ENCODE measurements around the gene AAMDC.
A peak's percentile ranks its signal among the peaks of the same experiment; 100 is the strongest.
"Not testable (repeated sequence)": the region's sequence is repeated elsewhere in the genome, so short reads cannot be mapped to it uniquely, and the experiment has no call there.

AAMDC gene

DNA sequence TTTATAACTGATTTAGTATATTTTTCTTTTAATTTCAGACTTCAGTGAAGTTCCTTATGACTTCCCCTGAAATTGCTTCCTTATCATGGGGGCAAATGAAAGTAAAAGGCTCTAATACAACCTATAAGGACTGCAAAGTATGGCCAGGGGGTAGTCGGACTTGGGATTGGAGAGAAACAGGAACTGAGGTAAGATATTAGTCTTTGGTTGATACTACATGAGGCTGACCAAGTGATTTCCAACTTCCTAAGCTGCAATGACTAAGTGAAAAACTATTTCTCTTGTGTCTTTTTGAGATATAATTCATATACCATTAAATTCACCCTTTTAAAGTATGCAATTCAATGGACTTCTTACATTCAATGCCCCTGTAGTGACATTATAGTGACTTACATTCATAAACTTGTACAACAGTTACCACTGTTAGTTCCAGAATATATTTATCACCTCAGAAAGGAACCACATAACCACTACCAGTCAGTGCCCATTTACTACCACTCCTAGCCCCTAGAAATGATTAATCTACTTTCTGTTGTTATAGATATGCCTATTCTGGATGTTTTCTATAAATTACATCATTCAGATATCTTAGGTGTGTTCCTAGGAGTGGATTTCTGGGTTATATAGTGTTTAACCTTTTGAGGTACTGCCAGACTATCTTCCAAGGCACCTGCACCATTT is 21.6 kb downstream of the AAMDC start:
- DNase-seq = no peak

DNA sequence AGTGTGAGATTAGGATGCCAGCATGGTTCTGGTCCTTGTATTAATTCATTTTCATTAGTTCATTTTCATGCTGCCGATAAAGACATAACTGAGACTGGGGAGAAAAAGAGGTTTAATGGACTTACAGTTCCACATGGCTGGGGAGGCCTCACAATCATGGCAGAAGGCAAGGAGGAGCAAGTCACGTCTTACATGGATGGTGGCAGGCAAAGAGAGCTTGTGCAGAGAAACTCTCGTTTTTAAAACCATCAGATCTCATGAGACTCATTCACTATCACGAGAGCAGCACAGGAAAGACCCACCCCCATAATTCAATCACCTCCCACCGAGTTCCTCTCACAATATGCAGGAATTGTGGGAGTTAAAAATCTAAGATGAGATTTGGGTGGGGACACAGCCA is 22.8 kb downstream of the AAMDC start:
- not testable (repeated sequence) for H3K4me3 Mint-ChIP-seq; H3K36me3 Mint-ChIP-seq (ENCODE audit: insufficient read depth); H3K27me3 Mint-ChIP-seq; DNase-seq; H3K27ac Mint-ChIP-seq; H3K4me1 Mint-ChIP-seq (ENCODE audit: low read depth in 2 of 2); ATAC-seq (replicated peaks)
- peaks cover 2 to 11% of the 10 kb centered on the region in 2 donors for H3K9me3 Mint-ChIP-seq

More for the DNA sequence above, 21.6 kb downstream of the AAMDC start:
- Mint-ChIP-seq H3K4me3 (no peak overlapping the region), H3K36me3 (ENCODE audit: insufficient read depth) (peaks cover 6% of the 10 kb centered on the region), H3K9me3 (peaks cover 2 to 11% of the 10 kb centered on the region in 2 donors), H3K27me3 (no peaks in the 10 kb centered on the region), H3K27ac (no peak overlapping the region), H3K4me1 (ENCODE audit: low read depth in 2 of 2) (no peaks in the 10 kb centered on the region)
- ATAC-seq (replicated peaks) = no peak

- Mint-ChIP-seq H3K27me3 (no peaks in the 10 kb centered on the region), H3K27ac (no peak overlapping the region), H3K36me3 (ENCODE audit: insufficient read depth) (peaks cover 5% of the 10 kb centered on the region), H3K4me3 (no peak overlapping the region), H3K9me3 (no peaks in the 10 kb centered on the region), H3K4me1 (ENCODE audit: low read depth in 2 of 2) (peaks cover 0 to 2% of the 10 kb centered on the region in 2 donors)
- ATAC-seq (replicated peaks) = no peak
- DNase-seq = no peak
Observed at GRCh38 chr11:77851503-77851902, 30.6 kb downstream of the AAMDC start.

DNA sequence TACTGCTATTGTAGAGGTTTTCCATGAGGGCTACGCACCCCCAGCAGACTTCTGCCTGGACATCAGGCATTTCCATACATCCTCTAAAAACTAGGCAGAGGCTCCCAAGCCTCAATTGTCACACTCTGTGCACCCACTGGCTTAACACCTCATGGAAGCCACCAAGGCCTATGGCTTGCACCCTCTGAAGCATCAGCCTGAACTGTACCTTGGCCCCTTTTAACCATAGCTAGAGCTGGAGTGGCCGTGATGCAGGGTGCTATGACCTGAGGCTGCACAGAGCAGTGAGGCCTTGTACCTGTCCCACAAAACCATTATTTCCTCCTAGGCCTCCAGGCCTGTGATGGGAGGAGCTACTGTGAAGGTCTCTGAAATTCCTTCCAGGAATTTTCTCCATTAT is 33.9 kb downstream of the AAMDC start:
- DNase-seq = no peak
- Mint-ChIP-seq H3K9me3 (no peaks in the 10 kb centered on the region), H3K27ac (no peak overlapping the region), H3K27me3 (no peaks in the 10 kb centered on the region), H3K4me1 (ENCODE audit: low read depth in 2 of 2) (peaks cover 0 to 2% of the 10 kb centered on the region in 2 donors), H3K4me3 (no peak overlapping the region), H3K36me3 (ENCODE audit: insufficient read depth) (peaks cover 2% of the 10 kb centered on the region)
- no peak for ATAC-seq (replicated peaks)

DNA sequence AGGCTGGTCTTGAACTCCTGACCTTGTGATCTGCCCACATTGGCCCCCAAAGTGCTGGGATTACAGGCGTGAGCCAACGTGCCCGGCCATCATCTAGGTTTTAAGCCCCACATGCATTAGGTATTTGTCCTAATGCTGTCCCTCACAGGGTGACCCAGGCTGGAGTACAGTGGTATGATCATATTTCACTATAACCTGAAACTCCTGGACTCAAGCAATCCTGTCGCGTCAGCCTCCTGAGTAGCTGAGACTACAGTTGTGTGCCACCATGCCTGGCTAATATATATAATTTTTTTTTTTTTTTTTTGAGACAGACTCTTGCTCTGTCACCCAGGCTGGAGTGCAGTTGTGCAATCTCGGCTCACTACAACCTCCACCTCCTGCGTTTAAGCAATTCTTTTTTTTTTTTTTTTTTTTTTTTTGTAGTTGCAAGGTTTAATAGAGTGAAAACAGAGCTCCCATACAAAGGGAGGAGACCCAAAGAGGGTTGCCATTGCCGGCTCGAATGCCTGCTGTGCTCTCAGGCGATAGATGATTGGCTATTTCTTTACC is 37.0 kb downstream of the AAMDC start:
- H3K27me3 Mint-ChIP-seq; DNase-seq; H3K27ac Mint-ChIP-seq; H3K9me3 Mint-ChIP-seq; H3K4me1 Mint-ChIP-seq (ENCODE audit: low read depth in 2 of 2); ATAC-seq (replicated peaks); H3K36me3 Mint-ChIP-seq (ENCODE audit: insufficient read depth); H3K4me3 Mint-ChIP-seq: not testable (repeated sequence)

GRCh38 chr11:77861444-77861843 is 40.5 kb downstream of the AAMDC start:
- not testable (repeated sequence) for ATAC-seq (replicated peaks); H3K27ac Mint-ChIP-seq; DNase-seq; H3K9me3 Mint-ChIP-seq; H3K4me3 Mint-ChIP-seq; H3K36me3 Mint-ChIP-seq (ENCODE audit: insufficient read depth); H3K4me1 Mint-ChIP-seq (ENCODE audit: low read depth in 2 of 2); H3K27me3 Mint-ChIP-seq

GRCh38 chr11:77865805-77866204 is 44.9 kb downstream of the AAMDC start:
- DNase-seq (no peak), ATAC-seq (replicated peaks) (no peak)
- H3K36me3 Mint-ChIP-seq (ENCODE audit: insufficient read depth) = no peaks in the 10 kb centered on the region
- peak overlapping the region in 1 of 2 donors; percentile 41 for H3K27ac Mint-ChIP-seq
- H3K27me3 Mint-ChIP-seq = no peaks in the 10 kb centered on the region
- no peak overlapping the region for H3K4me3 Mint-ChIP-seq
- no peaks in the 10 kb centered on the region for H3K9me3 Mint-ChIP-seq
- no peaks in the 10 kb centered on the region for H3K4me1 Mint-ChIP-seq (ENCODE audit: low read depth in 2 of 2)

DNA sequence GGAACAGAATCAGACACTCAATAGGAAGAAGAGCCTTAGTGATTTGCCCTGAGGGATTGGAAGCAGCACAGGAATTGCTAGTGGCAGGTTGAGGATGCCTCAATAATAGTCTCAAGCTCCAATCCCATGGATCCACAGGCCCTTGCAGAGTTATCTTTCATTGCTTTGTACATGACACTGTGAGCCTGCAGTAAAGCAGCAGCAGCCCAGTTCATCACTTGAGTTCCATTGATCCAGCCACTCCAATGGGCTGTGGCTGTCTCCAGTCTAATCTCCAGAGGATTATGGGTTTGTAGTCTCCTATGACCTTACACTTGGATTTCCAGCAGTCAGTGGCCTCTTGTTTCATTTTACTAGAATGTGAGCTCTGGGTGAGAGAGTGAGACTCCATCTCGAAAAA is 45.4 kb downstream of the AAMDC start:
- Mint-ChIP-seq H3K4me3 (no peak overlapping the region), H3K27ac (no peak overlapping the region), H3K27me3 (no peaks in the 10 kb centered on the region), H3K4me1 (ENCODE audit: low read depth in 2 of 2) (no peaks in the 10 kb centered on the region), H3K36me3 (ENCODE audit: insufficient read depth) (no peaks in the 10 kb centered on the region), H3K9me3 (no peaks in the 10 kb centered on the region)
- no peak for DNase-seq
- no peak for ATAC-seq (replicated peaks)

DNA sequence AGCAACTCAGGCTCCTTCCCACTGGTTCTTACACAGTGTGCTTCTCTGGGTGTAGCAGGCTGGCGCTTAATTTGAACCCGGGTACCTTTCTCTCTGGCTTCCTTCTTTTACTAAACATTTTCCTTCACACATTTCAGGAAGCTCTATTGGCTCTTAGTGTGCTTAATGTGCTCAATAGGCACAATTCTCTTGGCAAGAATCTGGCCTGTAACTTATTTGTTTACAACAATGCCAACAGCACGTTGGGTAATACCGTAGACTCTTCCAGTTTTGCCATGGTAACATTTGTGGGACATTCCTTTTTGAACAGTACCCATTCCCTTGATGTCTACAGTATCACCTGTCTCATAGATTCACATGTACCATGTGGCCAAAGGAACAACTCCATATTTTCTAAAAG is 47.8 kb downstream of the AAMDC start:
- DNase-seq (no peak), ATAC-seq (replicated peaks) (no peak)
- Mint-ChIP-seq H3K9me3 (no peaks in the 10 kb centered on the region), H3K27me3 (no peaks in the 10 kb centered on the region), H3K36me3 (ENCODE audit: insufficient read depth) (no peaks in the 10 kb centered on the region), H3K4me1 (ENCODE audit: low read depth in 2 of 2) (no peaks in the 10 kb centered on the region), H3K4me3 (no peak overlapping the region), H3K27ac (no peak overlapping the region)

DNA sequence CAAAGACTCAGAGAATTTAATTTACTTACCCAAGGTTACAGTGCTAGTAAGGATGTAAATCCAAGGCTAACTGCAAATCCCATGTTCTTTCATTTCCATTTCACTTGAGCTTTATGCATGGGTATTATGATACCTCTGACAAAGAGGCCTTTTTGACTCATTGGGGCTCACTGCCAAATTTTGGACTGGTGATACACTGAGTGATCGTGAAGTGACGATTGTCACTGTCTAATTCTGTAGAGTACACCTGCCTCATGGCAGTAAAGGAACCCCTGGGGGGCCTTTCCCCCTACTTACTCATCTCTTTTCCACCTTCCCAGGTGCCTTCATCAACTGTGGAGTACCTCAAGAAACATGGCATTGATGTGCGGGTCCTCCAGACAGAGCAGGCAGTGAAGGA is 50.9 kb downstream of the AAMDC start:
- no peaks in the 10 kb centered on the region for H3K4me1 Mint-ChIP-seq (ENCODE audit: low read depth in 2 of 2)
- ATAC-seq (replicated peaks) (no peak), DNase-seq (no peak)
- no peak overlapping the region for H3K27ac Mint-ChIP-seq
- no peak overlapping the region for H3K4me3 Mint-ChIP-seq
- H3K27me3 Mint-ChIP-seq = no peaks in the 10 kb centered on the region
- H3K36me3 Mint-ChIP-seq (ENCODE audit: insufficient read depth) = peaks cover 3% of the 10 kb centered on the region
- no peaks in the 10 kb centered on the region for H3K9me3 Mint-ChIP-seq

DNA sequence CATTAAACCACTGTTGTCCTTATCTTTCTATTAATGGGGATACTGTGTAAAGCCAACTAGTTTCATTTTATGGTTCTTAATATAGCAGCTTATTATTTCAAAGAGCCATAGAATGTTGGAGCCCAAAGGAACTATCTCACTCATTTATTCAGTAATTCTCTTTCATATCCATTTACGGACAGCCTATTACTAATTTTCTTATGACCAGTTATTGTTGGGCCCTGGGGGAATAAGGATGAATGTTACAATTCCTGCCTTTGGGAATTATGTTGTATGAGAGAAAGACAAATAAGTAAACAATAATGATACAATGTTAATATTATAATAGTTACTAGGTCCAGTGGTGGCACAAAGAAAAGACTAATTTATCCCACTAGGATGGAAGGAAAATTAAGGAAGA is 52.4 kb downstream of the AAMDC start:
- Mint-ChIP-seq H3K9me3 (no peaks in the 10 kb centered on the region), H3K36me3 (ENCODE audit: insufficient read depth) (peaks cover 9% of the 10 kb centered on the region), H3K27ac (no peak overlapping the region), H3K4me1 (ENCODE audit: low read depth in 2 of 2) (no peaks in the 10 kb centered on the region), H3K4me3 (no peak overlapping the region), H3K27me3 (no peaks in the 10 kb centered on the region)
- DNase-seq = no peak
- no peak for ATAC-seq (replicated peaks)

DNA sequence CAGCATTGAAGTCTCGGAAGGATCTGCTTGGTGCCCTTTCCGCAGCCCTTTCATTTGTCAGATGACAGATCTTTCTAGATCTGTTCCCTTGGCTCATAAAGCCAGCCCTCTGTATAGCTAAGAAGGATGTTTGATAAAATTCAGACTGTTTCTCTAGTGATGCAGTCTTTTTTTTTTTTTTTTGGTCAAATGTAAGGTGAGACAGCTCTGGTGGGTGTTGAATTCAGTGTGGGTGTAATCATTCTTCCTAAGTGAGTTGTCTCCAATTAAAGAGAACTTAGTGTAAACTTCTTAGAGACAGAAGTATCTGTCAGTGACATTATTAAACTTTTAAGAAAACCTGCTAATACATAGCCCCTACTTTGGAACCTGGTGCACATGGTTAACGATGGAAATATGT is 53.3 kb downstream of the AAMDC start:
- no peak for ATAC-seq (replicated peaks)
- no peaks in the 10 kb centered on the region for H3K27me3 Mint-ChIP-seq
- no peak overlapping the region for H3K4me3 Mint-ChIP-seq
- no peak for DNase-seq
- H3K36me3 Mint-ChIP-seq (ENCODE audit: insufficient read depth) = peaks cover 14% of the 10 kb centered on the region
- no peak overlapping the region for H3K27ac Mint-ChIP-seq
- H3K9me3 Mint-ChIP-seq = no peaks in the 10 kb centered on the region
- H3K4me1 Mint-ChIP-seq (ENCODE audit: low read depth in 2 of 2) = peaks cover 0 to under 1% of the 10 kb centered on the region in 2 donors

DNA sequence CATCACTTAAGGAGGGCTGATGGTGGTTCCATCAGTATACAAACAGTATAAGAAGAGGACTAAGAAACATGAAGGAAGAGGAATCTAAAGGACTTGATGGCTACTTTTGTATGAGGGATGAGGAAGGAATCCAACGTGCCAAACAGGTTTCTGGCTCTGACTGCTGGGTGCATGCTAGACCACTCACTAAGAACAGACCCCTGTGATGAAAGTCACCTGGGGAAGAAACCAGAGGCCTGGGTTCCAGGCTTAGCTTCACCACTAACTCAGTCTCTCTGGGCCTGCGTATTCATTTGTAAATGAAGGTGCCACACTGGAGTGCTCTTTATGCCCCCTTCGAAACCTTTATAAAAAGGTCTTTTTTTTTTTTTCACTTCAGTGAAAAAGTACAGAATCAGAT is 55.1 kb downstream of the AAMDC start:
- ATAC-seq (replicated peaks) (no peak), DNase-seq (no peak)
- Mint-ChIP-seq H3K36me3 (ENCODE audit: insufficient read depth) (peaks cover 20% of the 10 kb centered on the region), H3K27ac (peak overlapping the region in 1 of 2 donors; percentile 45), H3K4me3 (no peak overlapping the region), H3K27me3 (no peaks in the 10 kb centered on the region), H3K9me3 (no peaks in the 10 kb centered on the region), H3K4me1 (ENCODE audit: low read depth in 2 of 2) (peaks cover 0 to 3% of the 10 kb centered on the region in 2 donors)

DNA sequence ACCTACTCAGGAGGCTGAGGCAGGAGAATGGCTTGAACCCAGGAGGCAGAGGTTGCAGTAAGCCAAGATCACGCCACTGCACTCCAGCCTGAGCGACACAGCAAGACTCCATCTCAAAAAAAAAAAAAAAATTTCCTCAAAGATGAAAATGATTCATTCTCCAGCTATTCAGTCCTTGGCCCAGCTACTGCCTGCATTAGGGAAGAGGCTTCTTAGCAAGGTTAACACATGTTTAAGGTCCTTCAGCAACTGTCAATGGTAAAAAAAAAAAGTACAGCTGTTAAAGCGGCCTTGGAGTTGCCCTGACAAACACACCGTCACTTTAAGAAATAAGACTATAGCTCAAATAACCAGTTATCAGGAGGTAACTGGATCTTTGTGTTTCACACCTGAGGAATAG is 57.3 kb downstream of the AAMDC start:
- H3K4me3 Mint-ChIP-seq; ATAC-seq (replicated peaks); H3K9me3 Mint-ChIP-seq; H3K27me3 Mint-ChIP-seq; DNase-seq; H3K27ac Mint-ChIP-seq; H3K4me1 Mint-ChIP-seq (ENCODE audit: low read depth in 2 of 2): not testable (repeated sequence)
- H3K36me3 Mint-ChIP-seq (ENCODE audit: insufficient read depth) = peaks cover 20% of the 10 kb centered on the region
